NCI-H2029 (cell line): ENCODE measurements around the gene PRDM16.

ENCODE experiments used
- DNase-seq: peaks from one replicate; lab custom pipeline; 2025; lab: John Stamatoyannopoulos, UW

PRDM16 gene

GRCh38 chr1:3206696-3207095 is 137.7 kb downstream of the PRDM16 start:
- DNase-seq: no peak

DNA sequence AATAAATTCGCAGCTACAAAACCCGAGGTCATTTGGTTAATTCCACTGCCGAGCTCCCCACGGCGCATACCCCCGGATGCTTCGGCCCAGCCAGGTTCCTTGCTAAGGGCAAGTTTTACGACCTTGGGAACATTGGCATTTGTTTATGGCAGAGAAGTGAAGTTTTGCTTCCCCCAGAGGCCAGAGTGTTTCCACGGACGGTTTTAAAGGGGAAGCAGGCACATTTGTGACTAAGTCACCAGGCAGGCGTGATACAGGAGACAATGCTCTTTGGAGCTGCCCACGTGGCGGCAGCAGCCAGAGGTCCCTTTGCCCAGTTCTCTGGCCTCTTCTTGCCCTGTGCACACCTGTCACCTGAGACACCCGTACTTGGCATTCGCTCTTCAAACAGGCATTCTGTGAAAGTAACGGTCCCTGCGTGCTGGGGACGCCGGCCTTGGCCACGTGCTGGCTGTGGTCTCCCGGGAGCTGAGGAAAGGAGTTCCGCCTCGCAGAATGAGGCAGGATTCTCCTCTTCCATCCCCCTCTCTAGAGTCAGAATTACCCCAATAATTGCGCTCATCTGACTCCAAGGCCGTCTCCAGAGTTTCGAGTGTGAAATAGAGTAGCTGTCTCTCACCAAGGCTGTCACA is 138.3 kb downstream of the PRDM16 start:
- no peak for DNase-seq

GRCh38 chr1:3208819-3209200 is 139.8 kb downstream of the PRDM16 start:
- DNase-seq: no peak

DNA sequence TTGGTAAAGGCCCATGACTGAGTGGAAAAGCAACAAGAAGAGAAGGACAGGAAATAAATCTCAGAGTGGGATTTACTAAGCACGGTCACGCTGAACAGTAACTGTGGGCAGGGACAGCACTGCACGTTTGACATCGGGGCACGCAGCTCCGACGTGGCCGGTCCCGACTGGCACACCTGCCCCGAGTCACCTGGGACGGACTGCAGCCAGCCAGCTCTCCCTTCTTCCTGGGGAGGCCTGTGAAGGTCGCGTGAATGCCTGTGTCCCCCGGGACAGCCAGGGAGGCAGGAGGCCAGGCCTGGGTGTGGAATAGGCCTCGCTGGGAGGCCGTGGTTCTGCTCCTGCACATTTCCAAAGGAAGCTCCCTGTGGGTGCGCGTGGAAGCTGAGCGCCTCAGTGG is 140.2 kb downstream of the PRDM16 start:
- DNase-seq: no peak

DNA sequence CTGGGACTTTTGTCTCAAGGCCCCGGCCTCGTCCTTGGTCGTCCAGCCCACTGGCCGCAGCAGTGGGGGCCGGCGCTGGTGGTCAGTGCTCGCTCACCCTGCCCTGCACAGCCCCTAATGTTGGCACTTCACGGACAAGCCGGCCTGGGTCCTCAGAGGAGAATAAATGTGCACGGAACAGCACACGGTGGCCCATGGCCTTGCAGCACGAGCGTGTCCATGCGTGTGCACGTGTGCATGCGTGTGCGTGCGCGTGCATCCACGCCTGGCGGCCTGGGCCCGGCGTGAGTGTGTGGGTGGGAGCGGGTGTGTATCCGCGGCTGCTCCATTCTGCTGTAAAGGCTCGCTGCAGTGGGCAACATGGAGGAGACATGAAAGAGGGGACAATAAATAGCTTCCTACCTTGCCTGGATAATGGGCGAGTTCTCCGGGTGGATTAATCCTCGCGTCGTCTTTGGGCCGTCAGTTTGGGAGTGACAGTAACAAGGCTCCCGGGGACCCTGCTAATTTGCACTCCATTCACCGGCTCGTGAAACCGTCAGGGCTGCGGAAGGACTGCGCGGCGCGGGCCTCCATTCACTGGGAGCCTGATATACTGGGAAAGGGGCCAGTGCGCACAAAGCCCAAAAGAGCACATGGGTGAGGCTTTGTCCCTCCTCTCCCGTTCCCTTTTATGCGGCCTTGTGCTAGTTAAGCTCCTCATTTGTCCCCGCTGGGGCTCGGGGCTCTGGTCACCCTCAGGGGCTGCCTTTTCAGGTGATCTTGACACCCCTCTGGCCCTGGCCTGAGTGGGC is 142.8 kb downstream of the PRDM16 start:
- DNase-seq: no peak

GRCh38 chr1:3212453-3213355 is 143.7 kb downstream of the PRDM16 start:
- no peak for DNase-seq

DNA sequence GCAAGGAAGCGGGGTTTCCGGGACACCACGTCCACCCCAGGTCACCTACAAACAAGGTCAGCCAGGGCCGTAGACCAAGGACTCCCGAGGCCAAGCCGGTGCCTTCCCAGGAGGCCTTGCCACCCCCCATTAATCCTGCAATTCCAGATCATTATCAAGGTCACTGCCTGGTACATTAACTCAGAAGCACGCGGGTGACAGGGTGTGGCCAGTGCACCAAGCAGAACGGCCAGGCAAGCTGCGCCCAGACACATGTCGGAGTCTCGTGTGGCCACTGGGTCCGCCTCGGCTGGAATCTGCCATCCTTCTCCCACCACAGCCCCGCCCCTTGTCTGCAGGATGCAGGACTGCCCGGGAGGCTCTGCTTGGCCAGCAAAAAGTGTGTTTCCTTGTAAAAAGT is 144.7 kb downstream of the PRDM16 start:
- no peak for DNase-seq

DNA sequence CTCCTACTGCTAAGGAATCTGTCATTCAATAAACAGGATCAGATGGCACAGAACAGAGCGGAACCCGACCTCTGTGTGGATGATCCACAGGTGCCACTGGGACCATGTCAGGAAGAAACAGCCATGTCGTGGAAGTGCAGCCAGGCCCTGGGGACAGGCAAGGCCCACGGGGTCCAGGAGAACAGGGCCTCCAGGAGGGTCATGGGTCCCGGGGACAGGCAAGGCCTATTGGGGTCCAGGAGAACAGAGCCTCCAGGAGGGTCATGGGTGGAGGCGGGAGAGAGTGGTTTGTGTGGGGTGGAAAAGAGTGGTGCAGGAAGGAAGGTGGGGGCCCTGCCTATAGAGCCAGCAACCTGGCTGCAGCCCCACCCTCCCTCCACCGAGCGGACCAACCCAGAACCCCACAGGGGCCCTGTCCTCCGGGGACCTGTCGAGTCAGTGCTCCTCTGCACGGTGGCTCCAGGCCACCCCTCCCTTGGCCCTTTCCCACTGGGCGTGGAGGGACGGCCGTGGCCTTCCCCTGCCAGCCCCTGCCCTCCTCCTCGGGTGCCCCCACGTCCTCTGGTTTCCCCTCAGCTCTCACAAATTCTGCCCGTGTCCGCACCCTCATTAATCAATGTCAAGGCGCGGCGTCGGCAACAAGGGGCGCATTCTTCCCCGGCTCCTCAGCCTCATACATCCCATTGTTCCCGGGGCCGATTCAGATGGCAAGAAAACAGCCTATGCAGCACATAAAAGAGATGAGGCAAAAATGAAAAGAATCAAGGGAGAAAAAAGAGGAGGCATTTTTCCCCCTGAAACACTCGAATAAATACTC is 146.4 kb downstream of the PRDM16 start:
- no peak for DNase-seq

- no peak for DNase-seq
These were observed 147.0 kb downstream of the PRDM16 start for GRCh38 chr1:3216015-3216391.

DNA sequence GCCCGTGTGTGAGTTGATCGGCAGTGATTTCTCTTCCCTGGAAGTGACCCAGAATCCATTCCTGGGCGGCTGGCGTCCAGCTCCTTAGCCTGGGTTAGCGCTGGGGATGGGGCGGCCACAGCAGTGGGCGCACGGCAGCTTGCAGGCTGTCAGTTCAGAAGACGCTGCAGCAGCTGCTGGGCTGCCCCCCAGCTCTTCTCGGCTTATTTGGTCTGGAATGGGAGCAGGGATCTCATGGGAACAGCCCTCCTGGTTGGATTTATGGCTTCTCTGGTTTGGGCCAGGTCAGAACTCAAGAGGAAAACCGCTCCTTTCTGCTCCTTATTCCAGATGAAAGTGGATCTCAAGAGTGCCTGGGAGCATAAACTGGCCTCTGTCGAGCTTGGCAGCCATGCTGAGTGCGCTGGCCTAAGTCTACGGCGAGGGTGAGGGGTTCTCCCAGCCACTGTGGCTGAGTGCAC is 148.2 kb downstream of the PRDM16 start:
- no peak for DNase-seq

DNA sequence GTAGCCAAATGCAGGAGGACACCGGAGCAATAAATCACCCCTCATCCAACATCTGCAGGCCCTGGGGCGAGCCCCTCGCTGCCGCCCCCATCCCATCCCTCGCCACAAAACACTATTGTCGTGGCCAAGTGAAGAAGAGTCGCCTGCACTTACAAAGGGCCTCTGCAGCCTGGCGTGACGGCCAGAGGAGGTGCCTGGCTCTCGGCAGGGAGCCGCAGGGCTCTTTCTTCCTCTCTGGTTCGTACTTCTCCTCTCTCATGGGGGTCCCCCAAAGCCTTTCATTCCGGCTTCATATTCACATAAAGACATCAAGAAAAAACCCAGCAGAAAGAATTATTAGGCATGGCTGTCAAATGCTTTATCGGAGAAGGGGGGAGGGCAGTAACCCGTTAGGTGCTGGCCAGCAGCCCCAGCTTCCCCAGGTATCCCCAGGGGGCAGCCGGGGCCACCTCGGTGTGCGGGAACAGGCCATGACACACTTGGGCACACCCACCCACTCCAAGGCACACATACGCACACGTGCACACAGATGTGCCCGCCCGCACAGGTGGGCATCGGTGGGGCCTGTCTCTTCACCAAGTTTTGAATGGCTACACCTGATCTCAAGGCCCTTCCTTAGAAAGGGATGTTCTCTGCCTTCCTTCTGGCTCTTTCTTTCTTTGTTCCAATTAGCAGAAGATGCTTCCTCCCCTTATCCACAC is 149.1 kb downstream of the PRDM16 start:
- no peak for DNase-seq

DNA sequence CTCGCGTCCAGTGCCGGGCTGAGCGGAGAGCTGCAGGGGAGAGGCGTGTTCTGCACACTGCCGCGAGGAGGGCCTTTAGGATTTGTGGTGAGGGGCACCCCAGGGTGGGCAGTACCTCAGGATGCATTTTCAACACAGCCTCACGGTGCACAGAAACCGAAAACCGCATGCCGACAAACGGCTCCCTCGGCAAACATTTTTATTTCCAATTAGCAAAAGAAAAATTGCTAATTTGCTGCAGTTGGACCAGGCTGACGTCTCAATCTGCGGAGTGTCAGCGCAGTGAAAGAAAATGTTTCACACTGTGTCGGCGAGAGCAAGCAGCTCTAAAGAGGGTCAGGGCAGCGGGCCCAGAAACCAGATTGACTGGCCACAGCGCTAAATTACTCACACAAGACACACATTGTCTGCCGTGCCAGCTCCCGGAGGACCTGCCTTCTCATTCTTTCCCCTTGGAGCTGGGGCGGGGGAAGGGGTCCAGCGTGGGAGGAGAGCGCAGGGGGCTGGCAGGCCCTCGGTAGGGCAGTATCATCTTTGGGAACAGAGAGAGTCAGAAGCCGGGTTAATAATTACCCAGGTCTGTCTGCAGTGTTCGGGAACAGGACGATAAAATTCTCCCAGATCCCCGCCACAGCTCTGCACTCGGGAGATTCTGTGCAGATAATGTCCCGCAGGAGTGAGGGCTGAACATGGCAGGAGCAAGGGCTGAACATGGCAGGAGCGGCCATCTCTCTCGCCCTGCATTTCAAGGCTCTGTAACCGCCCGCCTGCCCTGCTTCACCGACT is 150.2 kb downstream of the PRDM16 start:
- no peak for DNase-seq

DNA sequence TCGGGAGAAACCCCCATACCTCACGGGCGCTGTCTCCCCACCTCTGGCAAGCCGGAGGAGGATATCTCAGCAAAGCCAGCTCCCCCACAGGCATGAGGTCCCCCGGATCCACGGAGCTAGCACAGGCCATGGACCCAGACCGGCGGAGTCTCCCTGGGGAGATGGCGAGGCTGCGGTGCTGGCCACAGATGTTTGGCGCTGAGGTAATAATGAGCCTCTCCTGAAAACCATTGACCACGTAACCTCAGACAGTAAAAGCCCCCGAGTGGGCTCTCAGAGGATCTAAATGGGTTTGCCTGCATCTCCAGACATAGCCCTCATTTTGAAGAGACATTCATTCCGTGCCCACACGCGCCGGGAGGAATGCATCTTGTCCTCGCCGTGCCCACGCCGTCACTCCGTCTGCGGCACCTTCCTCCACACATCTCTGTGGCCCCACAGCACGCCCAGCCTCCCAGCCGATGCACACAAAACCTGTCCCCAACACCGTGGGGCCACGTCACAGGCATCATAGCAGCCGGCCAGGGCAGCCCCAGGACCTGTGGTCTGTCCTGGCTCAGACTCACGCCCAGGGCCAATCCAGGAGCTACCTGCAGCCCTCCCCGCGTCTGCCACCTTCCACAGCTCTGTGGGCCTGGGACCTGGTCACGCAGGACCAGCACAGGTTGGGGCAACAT is 150.9 kb downstream of the PRDM16 start:
- DNase-seq: no peak

DNA sequence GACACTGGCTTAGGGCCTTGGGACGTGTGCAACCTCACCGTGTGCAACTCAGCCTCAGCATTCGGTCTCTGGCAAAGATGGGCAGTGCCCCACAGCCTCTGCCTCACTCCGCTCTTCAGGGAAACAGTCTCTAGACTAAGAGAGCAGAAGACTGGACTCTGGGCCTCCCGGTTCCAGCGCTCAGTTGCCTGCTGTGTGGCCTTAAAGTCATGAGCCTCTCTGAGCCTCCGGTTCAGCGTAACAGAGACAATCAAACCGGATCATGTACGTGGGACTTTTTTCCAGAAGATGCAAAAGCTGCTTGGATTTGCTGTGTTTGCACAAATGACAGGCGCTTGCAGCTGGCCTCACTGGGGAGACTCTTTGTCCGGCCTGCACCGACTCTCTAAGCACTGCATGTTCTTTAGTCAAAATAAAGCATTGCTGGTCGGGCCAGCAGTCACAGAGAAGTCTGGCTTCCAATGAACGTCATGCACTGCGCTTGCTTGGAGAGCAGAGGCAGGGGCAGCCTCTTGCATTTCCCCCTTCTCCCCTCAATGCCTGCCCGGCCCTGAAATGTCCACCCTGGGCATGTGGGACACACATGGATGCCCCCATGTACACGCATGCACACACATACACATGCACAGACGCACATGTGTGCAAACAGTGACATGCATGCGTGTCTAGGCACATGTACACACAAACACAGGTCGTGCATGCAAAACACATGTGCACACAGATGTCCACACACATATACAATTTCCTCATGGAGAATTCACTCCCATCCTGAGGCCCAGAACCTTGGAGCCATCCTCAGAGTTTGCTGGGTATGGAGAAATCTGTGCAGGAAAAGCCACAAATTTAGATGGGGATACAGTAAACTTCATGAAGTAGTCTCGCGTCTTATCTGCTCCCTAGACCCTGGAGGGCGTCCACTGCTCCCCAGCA is 152.4 kb downstream of the PRDM16 start:
- DNase-seq: no peak

- DNase-seq: no peak
These were observed 153.2 kb downstream of the PRDM16 start for GRCh38 chr1:3222042-3222692.

DNA sequence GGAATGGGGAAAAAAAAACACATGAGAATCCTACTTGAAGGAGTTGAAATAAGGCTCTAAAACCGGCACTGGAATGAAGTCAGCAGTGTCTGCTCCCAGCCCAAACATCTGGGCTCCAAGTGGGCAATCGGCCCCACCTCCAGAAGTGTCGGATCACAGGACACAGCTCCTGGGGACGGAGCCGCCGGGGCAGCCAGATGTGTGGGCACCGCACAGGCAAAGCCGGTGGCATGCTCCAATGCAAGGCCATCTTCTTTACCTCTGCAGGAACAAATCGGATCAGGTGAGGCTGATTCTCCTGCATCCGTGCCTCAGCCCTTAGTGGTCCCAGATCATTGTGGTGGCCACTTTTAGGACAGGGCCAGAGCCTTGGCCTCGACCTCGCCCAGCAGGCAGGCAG is 156.7 kb downstream of the PRDM16 start:
- DNase-seq: no peak

GRCh38 chr1:3226191-3226590 is 157.2 kb downstream of the PRDM16 start:
- no peak for DNase-seq

GRCh38 chr1:3226701-3227350 is 157.8 kb downstream of the PRDM16 start:
- DNase-seq: no peak
